Smooth muscle cell (in vitro differentiated cells): ENCODE measurements around the gene PLS3. TPM values are rescaled to one million over a fixed set of nuclear protein-coding genes. Genes with fewer than 3 reads are reported as not detected.
"Not testable (repeated sequence)": the region's sequence is repeated elsewhere in the genome, so short reads cannot be mapped to it uniquely, and the experiment has no call there.

Experiments
- DNase-seq: peaks from one replicate; lab custom pipeline; 2025; ENCODE audit not compliant: unreplicated experiment; lab: John Stamatoyannopoulos, UW
- H2AFZ ChIP-seq: fragments of 200-600 bp; sonication (generic); 2 replicates; pipeline ENCODE4 v1.6.0; 2016; ENCODE audit warnings: antibody characterized with exemption, low read depth, mild to moderate bottlenecking
- H3F3A ChIP-seq: fragments of 200-600 bp; sonication (generic); 2 replicates; pipeline ENCODE4 v1.6.0; 2017; ENCODE audit warnings: antibody characterized with exemption, low read depth
- H3K27ac ChIP-seq: fragments of 200-600 bp; sonication (generic); 2 replicates; pipeline ENCODE4 v1.5.1; 2016; ENCODE audit warnings: low read depth, mild to moderate bottlenecking
- H3K27me3 ChIP-seq: fragments of 200-600 bp; sonication (generic); 2 replicates; pipeline ENCODE4 v1.6.1; 2016; ENCODE audit warnings: low read depth, mild to moderate bottlenecking
- H3K36me3 ChIP-seq: fragments of 200-600 bp; sonication (generic); 2 replicates; pipeline ENCODE4 v1.5.1; 2016; ENCODE audit warnings: low read depth
- H3K4me1 ChIP-seq: fragments of 200-600 bp; sonication (generic); 2 replicates; pipeline ENCODE4 v1.5.1; 2016; ENCODE audit warnings: low read depth
- H3K4me2 ChIP-seq: fragments of 200-600 bp; sonication (generic); 2 replicates; pipeline ENCODE4 v1.6.0; 2016; ENCODE audit warnings: mild to moderate bottlenecking
- H3K4me3 ChIP-seq: fragments of 200-600 bp; sonication (generic); 2 replicates; pipeline ENCODE4 v1.5.1; 2016; ENCODE audit warnings: mild to moderate bottlenecking
- H3K79me2 ChIP-seq: fragments of 200-600 bp; sonication (generic); 2 replicates; pipeline ENCODE4 v1.6.0; 2016; ENCODE audit warnings: low read depth, mild to moderate bottlenecking
- H3K9ac ChIP-seq: fragments of 200-600 bp; sonication (generic); 2 replicates; pipeline ENCODE4 v1.6.0; 2016; ENCODE audit warnings: low read depth
- H3K9me3 ChIP-seq: fragments of 200-600 bp; sonication (generic); replicated peaks from 2 replicates; pipeline ENCODE4 v1.5.1; 2016; ENCODE audit warnings: low read depth
- H4K20me1 ChIP-seq: fragments of 200-600 bp; sonication (generic); 2 replicates; pipeline ENCODE4 v1.6.0; 2016; ENCODE audit warnings: low read depth
- CTCF ChIP-seq: fragments of 200-600 bp; sonication (generic); IDR thresholded peaks from 2 replicates; pipeline ENCODE4 v1.5.1; 2017; ENCODE audit warnings: borderline replicate concordance, mild to moderate bottlenecking, antibody characterized with exemption; ENCODE audit not compliant: insufficient read depth, poor library complexity, severe bottlenecking
- WGBS: methylation state at CpG from one replicate; pipeline ENCODE4 v1.1.7; 2016; ENCODE audit warnings: low lambda C conversion rate; 5-methylcytosine and 5-hydroxymethylcytosine counted together
- polyA plus RNA-seq: library from polyadenylated mRNA; unstranded; fragments of >200 nt; fragmentation: Nextera tagmentation; extraction: Ambion mirVana; gene quantifications from 2 replicates; pipeline ENCODE4 v1.2.1, GENCODE V29; 2016
- total RNA-seq: library from RNA; depleted of rRNA; stranded (reverse); fragments of >200 nt; gene quantifications from 2 replicates; pipeline ENCODE4 v1.2.3, GENCODE V29; 2014

Gene PLS3
- total and polyA plus RNA-seq, 2 experiments from 2014 or later, result 305 to 609 TPM

GRCh38 chrX:115639334-115639880, 78.4 kb downstream of the PLS3 start:
- no peak overlapping the region for H2AFZ ChIP-seq
- H4K20me1 ChIP-seq, result peaks cover 3% of the 10 kb centered on the region
- no peak overlapping the region for H3K9ac ChIP-seq
- peaks cover 48% of the 10 kb centered on the region for H3K36me3 ChIP-seq
- H3F3A ChIP-seq, result peaks cover 22% of the 10 kb centered on the region
- no peak for TF ChIP-seq CTCF
- peaks cover 5% of the 10 kb centered on the region for H3K79me2 ChIP-seq
- H3K4me3 ChIP-seq, result no peak overlapping the region
- H3K4me2 ChIP-seq, result no peak overlapping the region
- no peak for DNase-seq
- H3K27ac ChIP-seq, result peak overlapping the region; percentile 25
- 73% methylated on average over 5 of the region's 5 CpGs for WGBS
- peaks cover 11% of the 10 kb centered on the region for H3K4me1 ChIP-seq
- no peaks in the 10 kb centered on the region for H3K9me3 ChIP-seq
- no peaks in the 10 kb centered on the region for H3K27me3 ChIP-seq

- Histone ChIP-seq H3K79me2 (peaks cover 3% of the 10 kb centered on the region), H3K4me3 (no peak overlapping the region), H3F3A (peaks cover 15% of the 10 kb centered on the region), H3K4me1 (peaks cover 11% of the 10 kb centered on the region), H2AFZ (no peak overlapping the region), H3K36me3 (peaks cover 45% of the 10 kb centered on the region), H3K27me3 (no peaks in the 10 kb centered on the region), H3K9me3 (no peaks in the 10 kb centered on the region), H3K27ac (peak overlapping the region; percentile 88), H3K4me2 (peak overlapping the region; percentile 5), H3K9ac (peak overlapping the region; percentile 25), H4K20me1 (peaks cover 3% of the 10 kb centered on the region)
- 76% methylated on average over 2 of the region's 2 CpGs for WGBS
- no peak for DNase-seq
- TF ChIP-seq CTCF, result no peak
Observed at GRCh38 chrX:115642311-115642710, 81.3 kb downstream of the PLS3 start.

GRCh38 chrX:115642895-115643530, 82.0 kb downstream of the PLS3 start:
- no peaks in the 10 kb centered on the region for H3K27me3 ChIP-seq
- peak overlapping the region; percentile 5 for H3K4me2 ChIP-seq
- H4K20me1 ChIP-seq, result peaks cover 3% of the 10 kb centered on the region
- peaks cover 45% of the 10 kb centered on the region for H3K36me3 ChIP-seq
- peaks cover 11% of the 10 kb centered on the region for H3K4me1 ChIP-seq
- peak; percentile 100 for TF ChIP-seq CTCF
- H3K9me3 ChIP-seq, result no peaks in the 10 kb centered on the region
- H2AFZ ChIP-seq, result no peak overlapping the region
- DNase-seq, result no peak
- peak overlapping the region; percentile 88 for H3K27ac ChIP-seq
- H3K4me3 ChIP-seq, result no peak overlapping the region
- H3K9ac ChIP-seq, result peak overlapping the region; percentile 25
- H3K79me2 ChIP-seq, result peaks cover 3% of the 10 kb centered on the region
- WGBS, result 35% methylated on average over 5 of the region's 5 CpGs
- H3F3A ChIP-seq, result peaks cover 15% of the 10 kb centered on the region

GRCh38 chrX:115644397-115644796, 83.4 kb downstream of the PLS3 start:
- not testable (repeated sequence) for H3K27me3 ChIP-seq

More at GRCh38 chrX:115644397-115644796, 83.4 kb downstream of the PLS3 start:
- not testable (repeated sequence) for DNase-seq, H3K9ac ChIP-seq, H2AFZ ChIP-seq, H3K9me3 ChIP-seq, H3K4me3 ChIP-seq, H3K79me2 ChIP-seq, H3K27ac ChIP-seq, H3K4me2 ChIP-seq, H4K20me1 ChIP-seq
- Histone ChIP-seq H3F3A (peaks cover 18% of the 10 kb centered on the region), H3K36me3 (peaks cover 53% of the 10 kb centered on the region), H3K4me1 (peaks cover 11% of the 10 kb centered on the region)
- 95% methylated on average over 5 of the region's 5 CpGs for WGBS
